Stomach (tissue), 9 donors: Measurements from ENCODE around the gene AGAP1. TPM values are rescaled to one million over a fixed set of nuclear protein-coding genes. Genes with fewer than 3 reads are reported as not detected.

Experiments
- DNase-seq, 2 donors: peaks; one replicate each; pipeline versions ENCODE4 v3.0.0 to v3.0.0-alpha.2; 2013 to 2019
- H3K27ac ChIP-seq, 5 donors: fragments of 200-600 bp in 4 of 5; sonication (generic) in 4 of 5; one replicate each; pipeline ENCODE4 v1.5.1; 2013 to 2019; ENCODE audit warnings: mild to moderate bottlenecking in 1 of 5, moderate library complexity in 1 of 5
- H3K27me3 ChIP-seq, 3 donors: fragments of 200-600 bp; sonication (generic); one replicate each; pipeline ENCODE4 v1.5.1; 2017 to 2019; ENCODE audit warnings: mixed run types in 1 of 3
- H3K36me3 ChIP-seq, 4 donors: fragments of 200-600 bp; sonication (generic); 1 replicate in 3 of 4; 2 replicates in 1 of 4; pipeline ENCODE4 v1.5.1; 2016 to 2019
- H3K4me1 ChIP-seq, 4 donors: fragments of 200-600 bp; sonication (generic); one replicate each; pipeline ENCODE4 v1.5.1; 2016 to 2019
- H3K4me3 ChIP-seq, 4 donors: fragments of 200-600 bp; sonication (generic) in 3 of 4; one replicate each; pipeline ENCODE4 v1.5.1; 2016 to 2019; ENCODE audit warnings: mild to moderate bottlenecking in 1 of 4
- H3K9me3 ChIP-seq, 4 donors: fragments of 200-600 bp; sonication (generic); one replicate each; pipeline ENCODE4 v1.5.1; 2016 to 2019
- EP300 ChIP-seq: sonication (generic); formaldehyde crosslinking; IDR thresholded peaks from one replicate; pipeline ENCODE4 v1.6.1; 2017; ENCODE audit warnings: antibody characterized with exemption
- POLR2A ChIP-seq, 4 donors: fragments of 450-650 bp; IDR thresholded peaks; one replicate each; pipeline ENCODE4 v1.6.1; 2016; ENCODE audit warnings: antibody characterized with exemption in 4 of 4, control low read depth in 2 of 4, mild to moderate bottlenecking in 1 of 4, moderate library complexity in 1 of 4
- POLR2AphosphoS5 ChIP-seq, 3 donors: sonication (generic); formaldehyde crosslinking; IDR thresholded peaks; one replicate each; pipeline ENCODE4 v1.6.1; 2016; ENCODE audit warnings: antibody characterized with exemption in 3 of 3
- WGBS, 5 donors: extraction: QIAGEN DNeasy Blood & Tissue Kit in 3 of 5; methylation state at CpG; one replicate each; pipeline versions ENCODE4 v1.1.5 to v1.1.7; 2013 to 2018; 5-methylcytosine and 5-hydroxymethylcytosine counted together
- intact Hi-C: fragments of 100-400 bp; cut with DNase I; formaldehyde crosslinking; loops from one replicate; pipeline ENCODE4 v1.15.1; 2023; ENCODE audit warnings: low total_unique reads
- polyA plus RNA-seq, 3 donors: library from polyadenylated mRNA; stranded (reverse); fragments of 200-250 nt; gene quantifications; one replicate each; pipeline ENCODE4 v1.2.3, GENCODE V29; 2013
- total RNA-seq, 5 donors: library from RNA; depleted of rRNA; stranded (reverse); fragments of >200 nt; gene quantifications; one replicate each; pipeline versions ENCODE4 v1.1.0 to v1.2.3, GENCODE V29; 2014 to 2016
- TF ChIP-seq, protein P1 (sequence below), 7 experiments: fragments of 450-650 bp in 4 of 7; fragments of 200-600 bp in 3 of 7; sonication (generic) in 3 of 7; IDR thresholded peaks; one replicate each; pipeline ENCODE4 v1.5.1; 2016 to 2019; ENCODE audit warnings: antibody characterized with exemption in 7 of 7, control low read depth in 2 of 7, mild to moderate bottlenecking in 1 of 7
- donor health status: healthy with polysubstance abuse.
- donor health status: Bipolar disorder and iron deficiency.
- donor health status: healthy.

The AGAP1 gene
- total and polyA plus RNA-seq, 8 donors, result 4.2 to 139 (median 35.0) TPM

DNA sequence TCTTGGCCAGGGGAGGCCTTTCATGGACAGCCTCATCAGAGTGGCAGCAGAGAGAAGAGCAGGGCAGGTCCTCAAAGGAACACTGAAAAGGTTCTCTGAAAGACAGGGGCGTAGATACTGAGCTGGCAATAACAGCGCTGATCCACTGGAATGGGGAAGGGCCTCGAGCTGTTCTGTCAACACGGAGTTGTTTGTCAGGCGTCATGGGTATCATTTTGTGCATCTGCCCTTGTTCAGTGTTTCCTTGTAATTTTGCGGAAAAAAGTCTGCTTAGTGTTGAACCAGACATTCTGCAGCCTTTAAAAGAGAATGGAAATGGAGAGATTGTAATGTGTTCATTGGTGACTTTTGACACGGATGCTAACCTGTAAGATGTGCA, 21.5 kb downstream of the AGAP1 start:
- no peak for DNase-seq
- TF ChIP-seq POLR2A (IDR thresholded peaks at IDR 0.05) (no peak), EP300 (no peak), POLR2AphosphoS5 (IDR thresholded peaks at IDR 0.05) (no peak)
- TF ChIP-seq, protein P1, sequence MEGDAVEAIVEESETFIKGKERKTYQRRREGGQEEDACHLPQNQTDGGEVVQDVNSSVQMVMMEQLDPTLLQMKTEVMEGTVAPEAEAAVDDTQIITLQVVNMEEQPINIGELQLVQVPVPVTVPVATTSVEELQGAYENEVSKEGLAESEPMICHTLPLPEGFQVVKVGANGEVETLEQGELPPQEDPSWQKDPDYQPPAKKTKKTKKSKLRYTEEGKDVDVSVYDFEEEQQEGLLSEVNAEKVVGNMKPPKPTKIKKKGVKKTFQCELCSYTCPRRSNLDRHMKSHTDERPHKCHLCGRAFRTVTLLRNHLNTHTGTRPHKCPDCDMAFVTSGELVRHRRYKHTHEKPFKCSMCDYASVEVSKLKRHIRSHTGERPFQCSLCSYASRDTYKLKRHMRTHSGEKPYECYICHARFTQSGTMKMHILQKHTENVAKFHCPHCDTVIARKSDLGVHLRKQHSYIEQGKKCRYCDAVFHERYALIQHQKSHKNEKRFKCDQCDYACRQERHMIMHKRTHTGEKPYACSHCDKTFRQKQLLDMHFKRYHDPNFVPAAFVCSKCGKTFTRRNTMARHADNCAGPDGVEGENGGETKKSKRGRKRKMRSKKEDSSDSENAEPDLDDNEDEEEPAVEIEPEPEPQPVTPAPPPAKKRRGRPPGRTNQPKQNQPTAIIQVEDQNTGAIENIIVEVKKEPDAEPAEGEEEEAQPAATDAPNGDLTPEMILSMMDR (IDR thresholded peaks at IDR 0.05), result no peak
- intact Hi-C loops, result no loop called here
- WGBS, 5 donors, result 92 to 96% (median 94%) methylated on average over 7 of the region's 7 CpGs
- no peak overlapping the region for H3K27ac ChIP-seq
- no peaks in the 10 kb centered on the region for H3K9me3 ChIP-seq
- H3K4me3 ChIP-seq, result no peak overlapping the region
- no peaks in the 10 kb centered on the region for H3K36me3 ChIP-seq
- no peaks in the 10 kb centered on the region for H3K27me3 ChIP-seq
- H3K4me1 ChIP-seq, result peaks cover 14 to 41% (median 25%) of the 10 kb centered on the region in 4 donors

DNA sequence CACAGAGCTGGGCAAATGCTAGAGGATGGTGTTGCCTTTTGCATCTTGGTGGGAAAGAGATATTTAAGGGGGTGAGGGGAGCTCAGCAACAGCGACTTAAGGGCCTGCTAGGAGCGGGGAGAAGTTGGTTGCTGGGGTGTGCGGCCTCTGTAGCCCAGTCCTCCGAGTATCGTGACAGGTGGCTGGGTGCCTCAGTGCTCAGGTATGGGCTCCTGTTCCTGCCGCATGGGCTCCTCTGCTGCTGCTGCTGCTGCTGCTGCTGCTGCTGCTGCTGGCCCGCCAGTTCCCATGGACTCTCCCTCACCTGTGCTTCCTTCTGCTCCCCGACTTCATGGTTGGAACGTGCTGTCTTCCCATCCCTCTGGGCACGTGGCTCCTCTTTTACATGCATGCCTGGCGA, 22.0 kb downstream of the AGAP1 start:
- DNase-seq, result no peak
- Histone ChIP-seq H3K4me1 (peaks cover 11 to 36% (median 22%) of the 10 kb centered on the region in 4 donors), H3K27ac (no peak overlapping the region)

DNA sequence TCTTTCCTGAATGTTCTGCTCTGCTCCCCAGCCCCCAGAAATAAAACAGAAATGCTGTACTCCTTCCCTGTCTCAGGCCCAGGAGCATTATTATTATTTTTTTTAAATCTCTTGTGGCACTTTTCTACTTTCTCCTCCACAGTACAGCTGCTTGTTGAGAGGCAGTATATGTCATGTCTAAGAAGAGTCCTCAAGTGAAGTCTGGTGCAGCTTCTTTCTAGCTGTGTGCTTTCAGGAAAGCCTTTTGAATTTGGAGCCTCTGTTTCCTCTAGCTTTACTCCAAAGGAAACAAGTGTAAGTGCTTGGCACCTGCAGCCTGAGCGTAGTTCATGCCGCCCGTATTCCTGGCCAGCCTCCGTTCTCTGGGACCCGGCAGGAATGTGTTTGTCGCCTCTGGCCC, 22.4 kb downstream of the AGAP1 start:
- intact Hi-C loops, result no loop called here
- no peak for DNase-seq
- TF ChIP-seq, protein P1 (IDR thresholded peaks at IDR 0.05), result no peak
- no peak for TF ChIP-seq POLR2A (IDR thresholded peaks at IDR 0.05)
- TF ChIP-seq POLR2AphosphoS5 (IDR thresholded peaks at IDR 0.05), result no peak
- TF ChIP-seq EP300, result no peak
- Histone ChIP-seq H3K4me1 (peaks cover 7 to 32% (median 17%) of the 10 kb centered on the region in 4 donors), H3K4me3 (no peak overlapping the region), H3K9me3 (no peaks in the 10 kb centered on the region), H3K36me3 (no peaks in the 10 kb centered on the region), H3K27me3 (no peaks in the 10 kb centered on the region), H3K27ac (no peak overlapping the region)
- WGBS, 5 donors, result 94 to 99% (median 94%) methylated on average over 6 of the region's 6 CpGs

More for the DNA sequence above, 22.0 kb downstream of the AGAP1 start:
- Histone ChIP-seq H3K27me3 (no peaks in the 10 kb centered on the region), H3K36me3 (no peaks in the 10 kb centered on the region), H3K4me3 (no peak overlapping the region), H3K9me3 (no peaks in the 10 kb centered on the region)
- TF ChIP-seq EP300, result no peak
- TF ChIP-seq, protein P1 (IDR thresholded peaks at IDR 0.05), result no peak
- no peak for TF ChIP-seq POLR2AphosphoS5 (IDR thresholded peaks at IDR 0.05)
- TF ChIP-seq POLR2A (IDR thresholded peaks at IDR 0.05), result no peak
- 93 to 100% (median 95%) methylated on average over 11 of the region's 11 CpGs for WGBS, 5 donors
- intact Hi-C loops, result no loop called here

DNA sequence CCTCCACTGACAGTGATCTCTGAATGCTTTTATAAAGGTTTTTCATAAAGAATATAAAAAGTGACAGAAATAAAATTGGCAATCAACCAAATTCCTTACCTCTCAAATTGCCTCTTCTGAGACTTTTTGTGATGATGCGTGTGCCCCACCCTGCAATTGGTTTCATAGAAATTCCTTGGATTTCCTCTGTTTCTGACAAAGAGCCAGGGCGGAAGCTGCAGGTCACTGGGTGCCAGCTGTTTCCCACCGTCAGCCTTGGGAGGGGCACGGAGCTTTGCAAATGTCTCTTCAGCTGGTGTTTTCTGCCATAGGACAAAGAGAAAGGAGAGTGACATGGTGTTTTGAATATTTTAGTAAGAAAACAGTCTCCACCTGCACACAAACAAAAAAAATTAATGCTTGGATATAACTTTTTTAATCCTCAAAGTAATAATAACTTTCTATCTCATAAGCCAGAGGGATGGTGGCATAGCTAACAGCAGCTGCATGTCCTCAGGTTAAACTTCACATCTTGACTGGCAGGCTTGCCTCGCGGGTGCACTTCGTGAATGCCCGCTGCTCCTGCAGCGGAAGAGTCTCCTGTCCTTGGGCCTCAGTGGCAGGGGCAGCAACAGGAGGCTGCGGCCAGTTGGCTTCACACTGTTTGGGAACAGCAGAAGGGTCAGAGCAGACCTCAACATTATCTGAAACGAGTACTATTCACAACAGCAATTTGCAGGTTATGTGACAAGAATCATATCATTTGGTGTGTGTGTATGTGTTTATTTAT, 24.7 kb downstream of the AGAP1 start:
- WGBS, 5 donors, result 71 to 85% (median 83%) methylated on average over 11 of the region's 11 CpGs
- no peak for DNase-seq
- intact Hi-C loops, result no loop called here
- H3K36me3 ChIP-seq, result no peaks in the 10 kb centered on the region
- H3K27ac ChIP-seq, result no peak overlapping the region
- no peaks in the 10 kb centered on the region for H3K27me3 ChIP-seq
- no peak overlapping the region for H3K4me3 ChIP-seq
- no peak for TF ChIP-seq POLR2AphosphoS5 (IDR thresholded peaks at IDR 0.05)
- H3K9me3 ChIP-seq, result no peaks in the 10 kb centered on the region
- peaks cover 0 to 32% (median 11%) of the 10 kb centered on the region in 4 donors for H3K4me1 ChIP-seq

DNA sequence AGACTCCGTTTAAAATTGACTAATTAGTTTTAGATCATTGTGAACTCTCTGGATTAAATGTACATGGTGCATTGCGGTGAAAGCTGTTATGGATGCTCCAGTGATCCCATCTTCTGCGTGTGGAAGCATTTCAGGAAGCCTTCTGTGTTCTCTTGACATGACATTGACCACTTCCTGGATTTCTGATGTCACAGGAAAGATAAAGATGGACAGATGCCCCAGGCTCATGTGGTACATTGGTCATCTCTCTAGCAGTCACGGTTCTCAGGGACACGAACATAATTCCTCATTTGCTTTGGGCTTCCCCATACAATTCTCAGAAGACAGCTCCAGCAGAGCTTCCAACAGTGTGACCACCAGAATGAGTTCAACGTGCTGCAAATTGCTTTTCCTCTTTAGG, 26.9 kb downstream of the AGAP1 start:
- Histone ChIP-seq H3K4me1 (peaks cover 0 to 21% (median 11%) of the 10 kb centered on the region in 4 donors), H3K9me3 (no peaks in the 10 kb centered on the region), H3K27me3 (no peaks in the 10 kb centered on the region), H3K4me3 (no peak overlapping the region), H3K27ac (no peak overlapping the region), H3K36me3 (no peaks in the 10 kb centered on the region)
- TF ChIP-seq POLR2AphosphoS5 (IDR thresholded peaks at IDR 0.05), result no peak
- TF ChIP-seq, protein P1 (IDR thresholded peaks at IDR 0.05), result no peak
- no peak for TF ChIP-seq POLR2A (IDR thresholded peaks at IDR 0.05)
- TF ChIP-seq EP300, result no peak
- 80 to 90% (median 81%) methylated on average over 6 of the region's 6 CpGs for WGBS, 5 donors
- DNase-seq, result no peak
- intact Hi-C loops, result no loop called here
